Amygdala (tissue), 56 donors: ENCODE data around the gene HECW1.
A peak's percentile ranks its signal among the peaks of the same experiment; 100 is the strongest.

ENCODE experiments used
- DNase-seq, 56 donors: peaks; one replicate each; lab custom pipeline; 2025; lab: John Stamatoyannopoulos, UW

Gene HECW1

DNA sequence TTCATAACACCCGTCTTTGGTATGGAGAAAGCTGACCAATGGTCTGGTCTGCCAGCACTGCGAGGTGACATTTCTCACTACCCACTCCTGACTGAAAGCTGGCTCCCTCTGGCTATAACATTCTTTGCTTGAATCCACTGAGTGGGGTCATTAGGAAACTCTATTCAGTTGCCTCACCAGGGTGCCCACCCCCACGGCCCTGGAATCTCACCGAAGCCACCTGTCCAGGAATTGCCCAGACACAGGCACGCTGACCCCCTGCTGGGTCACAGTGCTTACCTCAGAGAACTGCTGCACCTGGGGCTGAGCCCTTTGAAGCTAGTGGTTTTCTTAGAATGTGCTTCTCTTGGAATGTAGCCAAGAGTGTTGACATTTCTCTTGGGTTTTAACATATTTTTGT lies 28.6 kb downstream of the HECW1 start:
- DNase-seq, result no peak

DNA sequence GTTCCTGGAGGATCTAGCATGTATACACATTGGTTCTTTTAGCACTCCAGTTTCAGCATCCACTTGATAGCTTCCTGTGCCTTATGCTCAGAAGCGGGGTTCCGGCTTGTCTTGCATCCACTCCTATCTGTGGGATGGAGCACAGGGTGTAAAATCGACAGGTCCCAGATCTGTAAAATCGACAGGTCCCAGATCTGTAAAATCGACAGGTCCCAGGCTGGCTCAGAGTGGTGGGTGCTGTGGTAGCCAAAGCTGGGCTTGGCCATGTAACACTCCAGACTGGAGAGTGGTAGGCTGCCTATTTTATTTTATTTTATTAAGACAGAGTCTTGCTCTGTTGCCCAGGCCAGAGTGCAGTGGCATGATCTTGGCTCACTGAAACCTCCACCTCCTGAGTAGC lies 30.3 kb downstream of the HECW1 start:
- no peak for DNase-seq

DNA sequence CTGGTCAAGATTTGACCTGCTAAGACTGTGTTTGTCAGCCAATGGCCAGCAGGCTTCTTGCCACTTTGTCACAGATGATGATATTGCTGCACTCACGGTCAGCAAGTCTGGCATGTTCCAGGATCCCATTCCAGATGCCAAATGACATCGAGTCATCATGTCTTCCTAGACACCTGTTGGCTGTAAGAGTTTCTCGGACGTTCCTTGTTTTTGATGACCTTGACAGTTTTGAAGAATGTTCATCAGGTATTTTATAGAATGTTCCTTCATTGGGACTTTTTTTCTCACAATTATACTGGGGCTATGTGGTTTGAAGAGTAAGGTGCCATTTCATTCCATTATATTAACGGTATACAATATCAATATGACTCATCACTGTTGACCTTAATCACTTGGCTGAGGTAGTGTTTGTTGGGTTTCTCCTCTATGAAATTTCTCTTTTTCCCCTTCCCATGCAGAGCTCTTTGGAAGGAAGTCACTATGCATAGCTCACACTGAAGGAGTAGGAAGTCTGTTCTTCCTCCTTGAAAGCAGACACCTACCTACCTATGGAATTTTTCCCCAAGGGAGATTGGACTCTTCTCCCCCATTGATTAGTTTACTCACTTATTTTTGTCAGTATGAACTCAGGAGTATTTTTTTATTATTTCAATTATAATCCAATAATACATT lies 31.6 kb downstream of the HECW1 start:
- DNase-seq, result no peak

DNA sequence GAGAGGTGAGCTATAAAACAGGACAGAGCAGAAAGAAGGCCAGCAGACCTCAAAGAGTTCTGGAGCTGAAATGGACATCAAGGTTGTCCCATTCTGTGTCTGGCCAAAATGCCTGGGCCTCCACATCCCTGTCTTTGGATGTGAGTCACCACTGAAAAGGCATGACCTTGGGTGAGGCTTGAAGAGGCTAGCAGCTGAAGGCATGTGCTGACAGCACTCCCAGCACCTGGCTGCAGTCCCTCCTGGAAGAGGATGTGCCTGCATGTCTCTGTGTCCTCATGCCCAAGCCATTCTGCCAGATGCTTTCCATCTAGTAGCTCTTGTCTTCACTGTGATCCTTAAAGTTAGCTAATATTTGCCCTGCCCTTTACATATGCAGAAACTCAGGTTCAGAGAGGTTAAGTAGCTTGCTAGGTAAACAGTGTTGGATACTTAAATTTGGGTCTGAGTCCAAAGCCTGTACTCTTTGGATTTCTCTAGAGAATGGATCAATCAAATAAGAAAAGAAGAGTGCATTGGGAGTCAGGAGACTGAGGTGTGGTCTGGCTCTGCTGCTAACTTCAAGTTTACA lies 35.8 kb downstream of the HECW1 start:
- no peak for DNase-seq

DNA sequence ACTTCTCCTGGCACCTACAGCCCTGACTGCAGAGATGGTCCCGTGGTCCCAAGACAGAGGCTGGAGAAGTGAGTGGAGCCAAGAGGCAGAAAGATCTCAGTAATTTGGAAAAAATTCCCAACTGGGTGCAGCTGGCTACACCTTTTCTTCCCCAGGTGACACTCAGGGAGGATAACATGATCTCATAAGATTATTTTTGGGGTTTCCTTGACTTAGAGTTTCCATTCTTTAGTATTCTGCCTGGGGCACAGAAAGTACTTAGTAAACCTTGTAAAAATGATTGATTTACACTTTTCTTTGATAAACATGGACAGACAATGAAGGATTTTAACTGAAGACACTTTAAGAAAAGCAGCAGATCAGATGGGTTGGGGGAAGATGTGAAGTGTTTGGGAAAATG lies 38.6 kb downstream of the HECW1 start:
- DNase-seq, result no peak

DNA sequence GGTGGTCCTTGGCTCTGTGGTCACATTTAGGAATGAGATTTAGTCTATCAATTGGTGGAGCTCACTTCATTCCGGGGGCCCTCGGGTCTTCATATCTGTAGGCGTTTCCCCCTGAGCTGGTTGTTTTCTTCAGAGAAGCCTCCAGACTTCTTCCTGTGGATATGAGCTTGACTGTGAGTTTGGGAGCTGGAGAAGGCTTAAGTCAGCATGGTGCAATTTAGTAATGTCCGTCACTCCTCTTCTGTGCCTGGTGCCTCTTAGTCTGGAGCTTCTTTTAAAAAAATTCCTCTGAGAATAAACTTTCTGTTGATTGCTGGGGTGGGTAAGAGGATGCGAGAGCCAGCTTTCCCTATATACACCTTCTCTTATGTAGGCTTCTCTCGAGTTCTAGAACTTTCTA lies 40.2 kb downstream of the HECW1 start:
- no peak for DNase-seq

DNA sequence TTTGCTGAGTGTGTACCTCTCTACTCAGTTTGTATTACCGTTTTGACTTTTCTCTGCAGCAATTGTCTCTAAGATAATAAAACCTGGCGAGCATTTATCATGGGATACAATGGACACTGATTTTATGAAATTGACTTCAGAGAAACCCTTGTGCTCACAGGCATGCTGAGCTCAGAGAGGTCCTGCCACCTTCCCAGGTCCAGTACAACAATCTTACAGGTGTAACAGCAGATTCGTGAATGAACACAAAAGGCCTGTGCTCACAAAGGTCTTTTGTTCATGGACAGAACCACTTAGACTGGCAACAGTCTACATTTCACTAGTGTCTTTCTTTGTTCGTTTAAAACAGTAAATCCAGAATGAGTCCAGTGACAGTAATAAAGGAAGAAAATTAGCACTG lies 43.2 kb downstream of the HECW1 start:
- no peak for DNase-seq

- no peak for DNase-seq
Observed at GRCh38 chr7:43163885-43164284, 51.4 kb downstream of the HECW1 start.

DNA sequence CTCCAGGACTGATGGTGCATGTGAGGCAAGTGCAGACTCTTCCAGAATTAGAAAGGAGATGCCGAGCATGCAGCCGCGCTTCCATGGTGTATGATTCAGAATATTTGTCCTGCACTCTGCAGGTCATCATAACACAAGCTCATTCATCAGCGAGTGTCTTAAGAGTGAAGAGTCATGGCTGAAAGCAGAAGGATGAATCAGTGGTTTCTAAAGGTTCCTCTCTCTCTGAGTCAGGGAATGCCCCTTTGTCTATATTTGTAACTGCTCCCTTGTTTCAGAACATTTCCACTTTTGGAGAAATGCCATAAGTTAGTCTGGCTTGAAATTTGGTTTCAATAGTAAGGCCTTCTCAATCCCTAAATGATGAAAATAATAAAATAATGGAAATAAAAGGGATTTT lies 52.3 kb downstream of the HECW1 start:
- DNase-seq, result peak in 4 of 56 donors; percentile 10 to 26 (median 14)

GRCh38 chr7:43166686-43167085 lies 54.2 kb downstream of the HECW1 start:
- no peak for DNase-seq

DNA sequence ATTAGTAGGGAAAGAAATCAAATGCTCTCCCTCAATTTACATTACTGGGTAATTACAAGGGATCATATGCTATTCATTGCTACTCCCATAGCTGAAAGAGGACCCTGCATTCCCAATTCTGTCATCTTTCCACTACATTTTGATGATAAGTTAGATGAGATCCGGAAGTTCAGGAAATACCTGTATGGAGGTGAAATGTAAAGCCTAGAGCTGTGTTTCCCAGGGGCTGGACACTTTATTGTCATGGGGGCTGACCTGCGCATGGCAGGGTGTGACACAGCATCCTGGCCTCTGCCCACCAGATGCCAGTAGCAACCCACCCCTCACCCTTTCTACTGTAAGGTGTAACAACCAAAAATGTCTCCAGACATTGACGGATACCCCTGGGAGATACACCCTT lies 56.6 kb downstream of the HECW1 start:
- no peak for DNase-seq

- DNase-seq, result peak in 1 of 56 donors; percentile 4
Observed at GRCh38 chr7:43170571-43170970, 58.1 kb downstream of the HECW1 start.

DNA sequence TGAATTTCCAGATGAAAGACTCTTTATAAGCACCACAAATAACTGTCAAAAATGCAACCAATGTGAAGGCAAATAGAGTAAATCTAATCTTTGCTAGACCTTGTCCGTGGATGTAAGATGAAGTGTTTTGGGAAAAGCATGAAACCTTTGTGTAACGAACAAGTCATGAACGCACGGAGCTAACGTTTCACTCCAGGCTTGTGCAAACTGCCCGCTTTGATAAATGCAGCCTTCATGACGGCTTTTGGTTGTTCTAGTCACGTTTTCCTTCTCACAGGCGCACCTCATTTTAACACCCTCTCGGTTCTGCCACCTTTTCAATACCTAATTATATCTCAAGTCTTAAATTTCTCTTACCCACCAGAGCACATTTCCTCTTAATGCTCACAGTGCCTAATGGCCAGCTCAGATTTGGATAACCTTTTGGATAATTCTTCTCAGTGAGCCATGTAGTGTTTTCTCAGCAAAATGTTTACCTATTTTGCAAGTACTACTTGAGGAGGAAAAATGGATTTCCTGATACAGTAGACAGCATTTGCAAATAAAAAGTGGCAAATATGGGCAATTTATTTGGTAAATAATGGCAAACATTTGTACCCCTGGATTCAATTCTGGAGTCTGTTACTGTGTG lies 63.2 kb downstream of the HECW1 start:
- no peak for DNase-seq

DNA sequence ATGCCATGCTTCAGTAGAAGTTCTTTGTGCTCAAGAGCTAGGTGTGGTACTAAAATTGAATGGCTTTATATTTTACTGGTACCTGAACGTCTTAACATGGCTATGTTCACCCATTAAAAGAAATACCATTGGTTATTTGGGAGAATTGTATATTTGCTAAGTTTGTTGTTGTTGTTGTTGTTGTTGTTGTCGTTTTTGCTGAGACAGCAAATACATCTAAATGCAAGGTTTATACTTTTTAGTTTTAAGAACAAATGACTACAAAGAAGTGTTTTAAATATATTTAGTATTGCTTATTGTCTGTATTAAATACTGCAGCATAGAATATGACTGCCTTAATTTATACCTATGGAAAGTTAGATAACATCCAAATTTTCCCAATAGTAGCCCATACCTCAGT lies 66.9 kb downstream of the HECW1 start:
- no peak for DNase-seq

DNA sequence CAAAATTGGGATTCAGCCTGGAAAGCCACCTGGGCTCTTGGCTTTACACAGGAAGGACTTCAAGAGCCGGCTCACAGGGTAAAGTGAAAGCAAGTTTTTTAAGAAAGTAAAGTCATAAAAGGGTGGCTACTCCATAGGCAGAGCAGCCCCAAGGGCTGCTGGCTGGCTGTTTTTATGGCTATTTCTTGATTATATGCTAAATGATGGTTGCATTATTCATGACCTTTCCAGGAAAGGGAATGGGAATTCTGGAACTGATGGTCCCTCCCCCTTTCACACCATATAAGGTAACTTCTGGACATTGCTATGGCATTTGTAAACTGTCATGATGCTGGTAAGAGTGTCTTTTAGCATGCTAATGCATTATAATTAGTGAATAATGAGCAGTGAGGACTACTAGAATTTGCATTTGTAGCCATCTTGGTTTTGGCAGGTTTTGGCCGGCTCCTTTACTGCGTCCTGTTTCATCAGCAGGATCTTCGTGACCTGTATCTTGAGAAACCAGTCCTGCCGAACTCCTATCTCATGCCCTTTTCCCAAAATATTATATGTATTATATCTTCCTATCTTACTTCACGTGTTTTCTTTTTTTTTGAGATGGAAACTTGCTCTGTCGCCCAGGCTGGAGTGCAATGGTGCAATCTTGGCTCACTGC lies 80.5 kb downstream of the HECW1 start:
- no peak for DNase-seq

DNA sequence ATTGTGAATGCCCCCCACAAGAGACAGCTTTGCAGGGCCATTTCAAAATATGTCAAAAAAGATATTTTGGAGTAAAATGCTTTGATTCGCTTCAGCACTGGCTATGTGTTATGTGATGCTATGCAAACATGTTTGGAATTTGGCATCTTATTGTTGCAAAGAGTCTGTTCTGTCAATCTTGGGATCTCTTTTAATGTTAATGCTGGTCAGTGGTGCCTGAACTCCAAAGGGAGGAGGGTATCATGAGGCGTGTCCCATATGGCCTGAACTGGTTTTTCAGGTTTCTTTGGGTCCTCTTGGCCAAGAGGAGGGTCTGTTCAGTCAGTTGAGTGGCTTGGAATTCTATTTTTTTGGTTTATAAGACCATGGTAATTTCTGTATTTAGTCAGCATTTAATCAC lies 81.4 kb downstream of the HECW1 start:
- no peak for DNase-seq

DNA sequence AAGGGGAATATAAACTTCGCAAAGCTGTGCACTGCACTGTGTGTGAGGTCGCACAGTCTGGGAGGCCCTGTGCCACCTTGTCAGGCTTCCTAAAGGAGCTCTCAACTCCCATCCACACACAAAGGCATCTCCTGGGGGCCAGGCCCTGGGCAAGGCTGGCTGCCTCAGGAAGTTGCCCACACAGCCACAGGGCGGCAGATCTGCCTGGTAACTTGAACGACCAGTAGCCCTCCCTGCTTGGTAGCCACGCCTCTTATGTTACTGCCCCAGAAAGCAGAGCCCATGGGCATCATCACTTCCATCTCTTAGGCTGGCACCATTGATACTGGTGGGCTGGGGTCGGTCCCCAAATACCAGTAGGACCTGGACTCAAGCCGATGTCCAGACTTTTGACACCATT lies 82.8 kb downstream of the HECW1 start:
- no peak for DNase-seq

DNA sequence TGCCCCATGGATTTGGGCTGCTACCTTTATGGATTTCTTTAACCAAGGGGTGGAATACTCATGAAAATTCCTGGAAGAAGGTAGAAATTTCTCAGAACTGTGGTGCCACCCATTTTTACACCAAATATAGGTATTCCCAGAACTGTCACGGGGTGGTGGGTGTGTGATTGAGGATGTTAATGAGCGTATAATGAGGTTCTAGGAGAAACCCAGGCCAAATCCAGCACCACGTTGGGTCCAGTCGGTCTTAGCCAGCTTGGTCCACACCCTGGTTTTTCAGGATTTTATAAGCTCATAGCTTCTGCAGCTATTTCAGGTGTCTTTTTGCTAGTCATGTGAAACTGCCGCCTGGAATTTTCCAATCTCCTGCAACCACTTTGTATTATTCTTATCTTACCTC lies 83.3 kb downstream of the HECW1 start:
- no peak for DNase-seq

GRCh38 chr7:43196379-43196778 lies 83.9 kb downstream of the HECW1 start:
- DNase-seq, result no peak

DNA sequence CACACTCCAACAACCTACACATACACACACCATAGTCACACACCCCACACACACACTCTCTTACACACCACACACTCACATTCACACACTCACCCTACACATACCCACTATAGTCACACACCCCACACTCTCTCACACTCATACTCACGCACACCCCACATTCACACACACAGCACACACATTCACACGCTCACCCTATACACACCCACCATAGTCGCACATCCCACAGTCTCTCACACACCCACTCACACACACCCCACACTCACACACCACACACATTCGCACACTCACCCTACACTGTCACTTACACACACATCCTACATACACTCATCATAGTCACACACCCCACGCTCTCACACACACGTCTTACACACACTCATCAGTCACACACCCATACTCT lies 85.6 kb downstream of the HECW1 start:
- DNase-seq, result no peak

DNA sequence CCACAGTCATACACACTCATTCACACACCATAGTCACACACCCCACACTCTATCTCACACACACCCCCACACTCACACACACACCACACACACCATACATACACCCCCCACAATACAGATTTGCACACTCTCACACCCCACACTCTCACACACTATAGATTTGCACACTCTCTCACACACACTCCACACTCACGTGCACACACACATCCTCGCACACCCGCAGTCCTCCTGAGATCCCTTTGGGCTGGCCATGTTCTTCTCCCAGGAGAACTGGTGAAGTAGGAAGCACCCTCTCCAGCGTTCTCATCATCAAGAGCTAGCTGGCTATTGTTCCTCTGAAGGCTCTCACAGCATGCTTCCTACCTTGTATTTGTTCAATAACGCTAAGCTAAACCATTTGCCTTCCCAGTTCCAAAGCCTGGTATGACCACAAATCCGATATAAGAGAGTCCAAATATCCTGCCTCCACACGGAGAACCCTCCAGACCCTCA lies 86.2 kb downstream of the HECW1 start:
- DNase-seq, result no peak
